M059J (cell line): ENCODE data around the gene LAMTOR2. TPM values are rescaled to one million over a fixed set of nuclear protein-coding genes. Genes with fewer than 3 reads are reported as not detected.

Experiments used
- DNase-seq: peaks from one replicate; pipeline ENCODE4 v3.0.0-alpha.2; 2012; ENCODE audit warnings: low read depth
- total RNA-seq: library from RNA; depleted of rRNA; stranded (reverse); fragments of >200 nt; shearing (Covaris generic); gene quantifications from 2 replicates; pipeline ENCODE4 v1.2.3, GENCODE V29; 2014; rRNA removed

The LAMTOR2 gene
- total RNA-seq, 1 experiment from 2014 or later = 60.2 TPM

- no peak for DNase-seq
These were observed 44.7 kb downstream of the LAMTOR2 start for GRCh38 chr1:156099282-156099681.

- DNase-seq = no peak
These were observed 45.8 kb downstream of the LAMTOR2 start for GRCh38 chr1:156100205-156100995.

- no peak for DNase-seq
These were observed 47.3 kb downstream of the LAMTOR2 start for GRCh38 chr1:156101880-156102279.

GRCh38 chr1:156102633-156103511 is 48.3 kb downstream of the LAMTOR2 start:
- DNase-seq = peak; percentile 51

- peak; percentile 84 for DNase-seq
These were observed 49.0 kb downstream of the LAMTOR2 start for GRCh38 chr1:156103521-156103947.

- DNase-seq = peak; percentile 92
These were observed 49.7 kb downstream of the LAMTOR2 start for GRCh38 chr1:156104065-156104810.

GRCh38 chr1:156104861-156105832 is 50.6 kb downstream of the LAMTOR2 start:
- no peak for DNase-seq

- DNase-seq = no peak
These were observed 52.3 kb downstream of the LAMTOR2 start for GRCh38 chr1:156106624-156107488.

- no peak for DNase-seq
These were observed 53.5 kb downstream of the LAMTOR2 start for GRCh38 chr1:156108057-156108456.

Other genes starting within 250 kb of the LAMTOR2 start
- 12.0 and 22.0 TPM in 2 replicates for gene GON4L, start 197.6 kb upstream of the LAMTOR2 start, total RNA-seq
- gene SYT11, start 195.2 kb upstream of the LAMTOR2 start, total RNA-seq = 12.0 and 15.8 TPM in 2 replicates
- 53.9 and 64.3 TPM in 2 replicates for gene RIT1, start 143.4 kb upstream of the LAMTOR2 start, total RNA-seq
- gene KHDC4, start 120.4 kb upstream of the LAMTOR2 start, total RNA-seq = 24.1 and 30.7 TPM in 2 replicates
- not detected in 2 replicates for gene RXFP4, start 113.1 kb upstream of the LAMTOR2 start, total RNA-seq
- 47.3 and 51.6 TPM in 2 replicates for gene ARHGEF2, start 76.2 kb upstream of the LAMTOR2 start, total RNA-seq
- 1,065 and 1,666 TPM in 2 replicates for gene SSR2, start 33.8 kb upstream of the LAMTOR2 start, total RNA-seq
- 18.8 and 26.5 TPM in 2 replicates for gene UBQLN4, start 984 bp upstream of the LAMTOR2 start, total RNA-seq
- gene RAB25, start 6.4 kb downstream of the LAMTOR2 start, total RNA-seq = not detected in 2 replicates
- gene MEX3A, start 27.7 kb downstream of the LAMTOR2 start, total RNA-seq = 2.5 and 3.2 TPM in 2 replicates
- gene LMNA, start 59.9 kb downstream of the LAMTOR2 start, total RNA-seq = 396 and 698 TPM in 2 replicates
- gene SEMA4A, start 98.8 kb downstream of the LAMTOR2 start, total RNA-seq = 0.37 and 1.3 TPM in 2 replicates
- 18.5 and 25.8 TPM in 2 replicates for gene SLC25A44, start 139.3 kb downstream of the LAMTOR2 start, total RNA-seq
- 96.1 and 109 TPM in 2 replicates for gene PMF1, start 158.2 kb downstream of the LAMTOR2 start, total RNA-seq
- not detected in 2 replicates for gene BGLAP, start 187.4 kb downstream of the LAMTOR2 start, total RNA-seq
- gene PAQR6, start 193.3 kb downstream of the LAMTOR2 start, total RNA-seq = 0.37 and 1.0 TPM in 2 replicates
- 66.7 and 97.0 TPM in 2 replicates for gene SMG5, start 228.0 kb downstream of the LAMTOR2 start, total RNA-seq
- 2.1 and 2.2 TPM in 2 replicates for gene TMEM79, start 229.5 kb downstream of the LAMTOR2 start, total RNA-seq
- 95.1 and 99.0 TPM in 2 replicates for gene GLMP, start 240.9 kb downstream of the LAMTOR2 start, total RNA-seq
- not detected in 2 replicates for gene VHLL, start 244.5 kb downstream of the LAMTOR2 start, total RNA-seq